ENCODE measurements around the gene SPECC1L.

Gene SPECC1L

GRCh38 chr22:24446260-24446611, 175.6 kb downstream of the SPECC1L start:
- Histone ChIP-seq H3K4me1 (ENCODE audit: low read depth, poor library complexity, severe bottlenecking) (no peaks in the 10 kb centered on the region), H3K79me2 (ENCODE audit: insufficient read depth, low read depth) (no peaks in the 10 kb centered on the region), H3K27me3 (ENCODE audit: insufficient read depth, low read depth) (no peaks in the 10 kb centered on the region), H3K27ac (no peak overlapping the region), H3K4me3 (IDR thresholded peaks at IDR 0.05; ENCODE audit: insufficient read depth, low read depth, low read length) (no peak overlapping the region), H4K20me1 (ENCODE audit: insufficient read depth) (no peaks in the 10 kb centered on the region), H3K4me2 (no peak overlapping the region), H3K36me3 (ENCODE audit: insufficient read depth) (no peaks in the 10 kb centered on the region), H3K9ac (no peak overlapping the region), H2AFZ (ENCODE audit: low read depth) (no peak overlapping the region)
- TF ChIP-seq CTCF (conservative IDR thresholded peaks at IDR 0.05; ENCODE audit: low read depth, low read length) = no peak

GRCh38 chr22:24450610-24451009, 180.0 kb downstream of the SPECC1L start:
- no peak overlapping the region for H3K4me2 ChIP-seq
- no peak for TF ChIP-seq CTCF (conservative IDR thresholded peaks at IDR 0.05; ENCODE audit: low read depth, low read length)
- H3K79me2 ChIP-seq (ENCODE audit: insufficient read depth, low read depth) = no peaks in the 10 kb centered on the region
- H3K9ac ChIP-seq = no peak overlapping the region
- no peak overlapping the region for H3K27ac ChIP-seq
- no peak overlapping the region for H3K4me3 ChIP-seq (IDR thresholded peaks at IDR 0.05; ENCODE audit: insufficient read depth, low read depth, low read length)
- H3K27me3 ChIP-seq (ENCODE audit: insufficient read depth, low read depth) = no peaks in the 10 kb centered on the region
- no peak overlapping the region for H2AFZ ChIP-seq (ENCODE audit: low read depth)
- no peaks in the 10 kb centered on the region for H4K20me1 ChIP-seq (ENCODE audit: insufficient read depth)
- peaks cover 8% of the 10 kb centered on the region for H3K4me1 ChIP-seq (ENCODE audit: low read depth, poor library complexity, severe bottlenecking)
- H3K36me3 ChIP-seq (ENCODE audit: insufficient read depth) = no peaks in the 10 kb centered on the region

GRCh38 chr22:24451162-24451561, 180.5 kb downstream of the SPECC1L start:
- H3K4me2 ChIP-seq = no peak overlapping the region
- no peaks in the 10 kb centered on the region for H3K36me3 ChIP-seq (ENCODE audit: insufficient read depth)
- H3K79me2 ChIP-seq (ENCODE audit: insufficient read depth, low read depth) = no peaks in the 10 kb centered on the region
- no peaks in the 10 kb centered on the region for H3K27me3 ChIP-seq (ENCODE audit: insufficient read depth, low read depth)
- TF ChIP-seq CTCF (conservative IDR thresholded peaks at IDR 0.05; ENCODE audit: low read depth, low read length) = no peak
- no peak overlapping the region for H2AFZ ChIP-seq (ENCODE audit: low read depth)
- no peak overlapping the region for H3K27ac ChIP-seq
- no peaks in the 10 kb centered on the region for H4K20me1 ChIP-seq (ENCODE audit: insufficient read depth)
- no peak overlapping the region for H3K9ac ChIP-seq
- no peak overlapping the region for H3K4me3 ChIP-seq (IDR thresholded peaks at IDR 0.05; ENCODE audit: insufficient read depth, low read depth, low read length)
- peaks cover 8% of the 10 kb centered on the region for H3K4me1 ChIP-seq (ENCODE audit: low read depth, poor library complexity, severe bottlenecking)

GRCh38 chr22:24453853-24454252, 183.2 kb downstream of the SPECC1L start:
- no peak overlapping the region for H3K4me3 ChIP-seq (IDR thresholded peaks at IDR 0.05; ENCODE audit: insufficient read depth, low read depth, low read length)
- no peaks in the 10 kb centered on the region for H3K27me3 ChIP-seq (ENCODE audit: insufficient read depth, low read depth)
- no peak for TF ChIP-seq CTCF (conservative IDR thresholded peaks at IDR 0.05; ENCODE audit: low read depth, low read length)
- H3K36me3 ChIP-seq (ENCODE audit: insufficient read depth) = no peaks in the 10 kb centered on the region
- H3K27ac ChIP-seq = no peak overlapping the region
- H3K4me2 ChIP-seq = no peak overlapping the region
- H3K79me2 ChIP-seq (ENCODE audit: insufficient read depth, low read depth) = no peaks in the 10 kb centered on the region
- H4K20me1 ChIP-seq (ENCODE audit: insufficient read depth) = no peaks in the 10 kb centered on the region
- H3K4me1 ChIP-seq (ENCODE audit: low read depth, poor library complexity, severe bottlenecking) = peaks cover 19% of the 10 kb centered on the region
- no peak overlapping the region for H2AFZ ChIP-seq (ENCODE audit: low read depth)
- no peak overlapping the region for H3K9ac ChIP-seq

- H3K9ac ChIP-seq = no peak overlapping the region
- peaks cover 31% of the 10 kb centered on the region for H3K4me1 ChIP-seq (ENCODE audit: low read depth, poor library complexity, severe bottlenecking)
- TF ChIP-seq CTCF (conservative IDR thresholded peaks at IDR 0.05; ENCODE audit: low read depth, low read length) = no peak
- no peak overlapping the region for H3K4me3 ChIP-seq (IDR thresholded peaks at IDR 0.05; ENCODE audit: insufficient read depth, low read depth, low read length)
- no peak overlapping the region for H3K4me2 ChIP-seq
- no peaks in the 10 kb centered on the region for H3K36me3 ChIP-seq (ENCODE audit: insufficient read depth)
- H3K27ac ChIP-seq = no peak overlapping the region
- H3K27me3 ChIP-seq (ENCODE audit: insufficient read depth, low read depth) = no peaks in the 10 kb centered on the region
- no peaks in the 10 kb centered on the region for H3K79me2 ChIP-seq (ENCODE audit: insufficient read depth, low read depth)
- H4K20me1 ChIP-seq (ENCODE audit: insufficient read depth) = no peaks in the 10 kb centered on the region
- no peak overlapping the region for H2AFZ ChIP-seq (ENCODE audit: low read depth)
These were observed 184.4 kb downstream of the SPECC1L start for GRCh38 chr22:24455039-24455438.

Measured in KMS-11 (cell line).